GM18505 (cell line): ENCODE measurements around the gene PRR35.

Experiments
- ATAC-seq: cut with Tn5 transposase; IDR thresholded peaks from one replicate; pipeline ENCODE4 v1.9.1; 2021; ENCODE audit not compliant: unreplicated experiment
- POLR2A ChIP-seq: IDR thresholded peaks from 4 replicates; pipeline ENCODE4 v1.6.1; 2011; ENCODE audit warnings: borderline replicate concordance; ENCODE audit not compliant: insufficient read depth, insufficient read length; ENCODE audit errors: extremely low read depth

Gene PRR35

DNA sequence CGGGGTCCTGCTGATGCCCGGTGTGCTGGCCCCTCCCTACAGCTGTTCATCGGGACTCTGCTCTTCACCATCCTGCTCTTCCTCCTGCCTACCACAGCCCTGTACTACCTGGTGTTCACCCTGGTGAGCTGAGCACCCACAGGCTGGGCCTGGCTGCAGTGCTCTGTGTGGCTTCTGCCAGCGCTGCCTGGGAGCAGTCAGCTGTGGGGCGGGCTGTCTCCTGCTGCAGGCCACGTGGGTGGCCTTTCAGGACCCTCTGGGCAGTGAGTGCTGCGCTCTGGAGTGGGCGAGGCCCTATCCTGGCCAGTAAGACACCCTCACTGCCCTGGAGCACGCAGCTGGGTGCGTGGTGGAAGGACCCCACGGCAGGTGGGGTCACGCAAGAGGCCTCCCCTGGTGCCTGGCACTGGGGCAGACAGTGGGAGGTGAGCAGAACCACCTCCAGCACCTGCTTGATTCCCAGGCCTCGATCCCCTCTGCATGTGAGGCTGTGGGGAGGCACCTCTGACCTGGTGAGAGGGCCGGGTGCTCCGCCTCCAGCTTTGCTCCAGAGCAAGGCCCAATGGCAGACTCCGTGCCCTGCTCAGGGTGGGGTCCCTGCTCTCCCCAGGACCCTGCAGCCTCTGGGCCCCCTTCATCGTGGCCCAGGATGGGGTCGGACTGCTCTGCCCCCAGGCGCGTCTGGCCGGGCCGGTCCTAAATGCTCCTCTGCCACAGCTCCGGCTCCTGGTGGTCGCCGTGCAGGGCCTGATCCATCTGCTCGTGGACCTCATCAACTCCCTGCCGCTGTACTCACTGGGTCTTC, 20.1 kb downstream of the PRR35 start:
- ATAC-seq: no peak
- TF ChIP-seq POLR2A: no peak

DNA sequence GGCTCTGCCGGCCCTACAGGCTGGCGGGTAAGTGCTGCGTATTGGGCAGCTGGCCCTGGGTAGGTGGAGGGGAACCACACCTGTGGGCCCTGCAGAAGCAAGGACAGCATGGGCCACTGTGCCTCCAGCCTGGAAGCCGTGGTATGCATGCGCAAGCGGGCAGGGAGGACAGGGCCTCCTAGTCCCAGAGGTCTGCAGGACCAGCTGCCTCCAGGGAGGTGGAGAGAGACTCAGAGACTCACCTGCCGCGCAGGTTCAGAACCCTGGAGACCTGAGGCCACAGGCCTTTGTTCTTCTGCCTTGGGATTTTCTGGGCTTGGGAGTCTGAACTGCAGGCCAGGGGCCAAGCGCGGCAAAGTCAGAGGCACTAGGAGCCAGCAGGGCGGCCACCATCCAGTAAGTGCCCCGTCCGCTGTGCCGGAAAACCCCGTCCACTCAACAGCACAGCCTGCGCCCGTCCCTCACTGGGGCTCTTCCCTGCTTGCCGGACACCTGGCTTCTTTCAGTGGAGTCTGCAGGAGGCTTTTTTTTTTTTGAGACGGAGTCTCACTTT, 20.8 kb downstream of the PRR35 start:
- ATAC-seq: no peak
- no peak for TF ChIP-seq POLR2A

GRCh38 chr16:582218-582613, 22.0 kb downstream of the PRR35 start:
- no peak for ATAC-seq
- TF ChIP-seq POLR2A: no peak

- ATAC-seq: no peak
- no peak for TF ChIP-seq POLR2A
Observed at GRCh38 chr16:582614-583331, 22.6 kb downstream of the PRR35 start.

DNA sequence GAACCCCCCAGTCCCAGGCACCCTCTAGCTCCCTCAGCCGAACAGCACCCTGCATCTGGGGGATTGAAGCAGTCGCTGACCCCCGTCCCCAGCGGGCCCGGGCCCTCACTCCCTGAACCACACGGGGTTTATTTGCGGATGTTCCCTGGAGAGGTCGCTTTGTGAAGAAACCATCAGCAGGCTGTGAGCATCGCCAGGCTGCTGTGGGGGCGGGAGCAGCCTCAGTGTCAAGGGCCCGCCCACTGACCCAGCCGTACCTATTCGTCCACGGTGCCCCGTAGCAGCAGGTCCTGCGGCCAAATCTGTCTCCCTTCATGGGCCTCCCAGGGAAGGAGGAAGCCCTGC, 23.2 kb downstream of the PRR35 start:
- no peak for ATAC-seq
- TF ChIP-seq POLR2A: no peak

DNA sequence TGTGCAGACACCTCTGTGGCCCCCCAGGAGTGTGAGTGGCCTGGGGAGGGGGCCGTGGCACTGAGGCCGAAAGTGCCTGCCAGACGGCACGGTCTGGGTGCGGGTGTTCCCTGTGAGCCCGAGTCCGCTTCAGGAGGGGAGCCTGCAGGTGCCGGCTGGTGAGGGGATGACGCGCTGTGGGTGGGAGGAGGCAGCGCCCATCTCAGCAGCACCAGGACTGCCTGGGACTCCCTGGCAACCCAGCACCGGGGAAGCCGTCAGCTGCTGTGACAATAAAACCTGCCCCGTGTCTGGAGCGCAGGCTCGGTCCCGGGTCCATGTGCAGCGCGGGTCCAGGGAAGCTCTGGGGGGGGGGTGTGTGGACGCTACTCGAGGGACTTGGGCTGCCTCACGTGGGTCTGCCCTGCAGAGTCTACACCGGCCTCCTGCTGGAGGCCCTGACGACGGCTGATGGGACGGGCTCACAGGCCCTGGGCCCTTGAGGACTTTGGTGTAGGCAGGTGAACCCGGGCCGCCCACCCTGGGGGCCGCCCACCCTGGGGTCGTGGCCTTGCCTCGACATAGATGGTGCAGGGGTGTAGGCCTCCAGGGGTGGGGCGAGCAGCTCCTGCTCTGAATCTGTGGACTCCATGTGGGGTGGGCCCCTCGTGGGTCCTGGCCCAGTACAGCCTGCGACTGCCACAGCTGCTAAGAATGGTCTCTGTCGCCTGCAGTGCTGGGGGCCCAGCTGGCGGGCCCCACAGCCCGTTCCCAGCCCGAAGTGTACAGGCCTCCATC, 23.8 kb downstream of the PRR35 start:
- TF ChIP-seq POLR2A: no peak
- no peak for ATAC-seq

DNA sequence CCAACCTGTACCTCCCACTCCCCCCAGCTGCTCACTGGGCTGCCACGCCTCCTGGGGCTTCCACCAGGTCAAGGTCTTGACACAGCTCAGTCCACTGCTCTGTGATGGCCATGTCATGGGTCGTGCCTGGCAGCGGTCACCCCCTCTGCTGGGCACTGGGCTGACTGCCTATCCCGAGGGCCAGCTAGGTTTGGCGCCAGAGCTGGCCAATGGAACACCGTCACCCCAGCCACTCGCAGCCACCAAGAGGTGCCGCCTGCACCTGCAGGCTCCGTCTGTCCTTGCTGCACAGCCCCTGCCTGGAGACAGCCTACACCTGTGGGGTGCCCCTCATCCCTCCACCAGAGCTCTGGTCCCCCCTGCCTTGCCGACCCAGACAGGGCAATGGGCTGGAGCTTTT, 25.2 kb downstream of the PRR35 start:
- no peak for ATAC-seq
- no peak for TF ChIP-seq POLR2A

DNA sequence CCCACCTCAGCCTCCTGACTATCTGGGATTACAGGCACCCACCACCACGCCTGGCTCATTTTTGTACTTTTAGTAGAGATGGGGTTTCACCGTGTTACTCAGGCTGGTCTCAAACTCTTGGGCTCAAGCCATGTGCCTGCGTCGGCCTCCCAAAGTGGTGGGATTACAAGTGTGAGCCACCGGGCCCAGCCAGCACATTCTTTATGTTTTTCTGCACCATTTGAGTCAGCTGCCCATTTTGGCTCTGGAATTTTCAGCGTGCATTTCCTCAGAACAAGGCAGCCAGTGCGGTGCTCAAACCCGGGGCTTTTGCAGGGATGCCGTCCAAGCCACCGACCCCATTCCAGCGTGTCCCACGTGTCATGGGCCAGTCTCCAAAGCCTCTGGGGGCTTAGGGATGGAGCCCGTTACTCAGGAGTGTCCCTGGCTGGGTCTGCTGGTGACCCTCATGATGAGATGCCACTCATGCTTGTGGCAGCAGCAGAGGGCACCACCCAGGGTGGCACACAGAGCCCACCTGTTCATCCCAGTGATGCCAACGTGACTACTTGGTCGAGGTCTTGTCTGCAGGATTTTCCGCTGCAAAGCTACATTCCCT, 26.0 kb downstream of the PRR35 start:
- no peak for ATAC-seq
- TF ChIP-seq POLR2A: no peak

- no peak for ATAC-seq
- TF ChIP-seq POLR2A: no peak
Observed at GRCh38 chr16:586645-587590, 26.7 kb downstream of the PRR35 start.

- peak; percentile 1 for ATAC-seq
- no peak for TF ChIP-seq POLR2A
Observed at GRCh38 chr16:588639-588888, 28.4 kb downstream of the PRR35 start.

DNA sequence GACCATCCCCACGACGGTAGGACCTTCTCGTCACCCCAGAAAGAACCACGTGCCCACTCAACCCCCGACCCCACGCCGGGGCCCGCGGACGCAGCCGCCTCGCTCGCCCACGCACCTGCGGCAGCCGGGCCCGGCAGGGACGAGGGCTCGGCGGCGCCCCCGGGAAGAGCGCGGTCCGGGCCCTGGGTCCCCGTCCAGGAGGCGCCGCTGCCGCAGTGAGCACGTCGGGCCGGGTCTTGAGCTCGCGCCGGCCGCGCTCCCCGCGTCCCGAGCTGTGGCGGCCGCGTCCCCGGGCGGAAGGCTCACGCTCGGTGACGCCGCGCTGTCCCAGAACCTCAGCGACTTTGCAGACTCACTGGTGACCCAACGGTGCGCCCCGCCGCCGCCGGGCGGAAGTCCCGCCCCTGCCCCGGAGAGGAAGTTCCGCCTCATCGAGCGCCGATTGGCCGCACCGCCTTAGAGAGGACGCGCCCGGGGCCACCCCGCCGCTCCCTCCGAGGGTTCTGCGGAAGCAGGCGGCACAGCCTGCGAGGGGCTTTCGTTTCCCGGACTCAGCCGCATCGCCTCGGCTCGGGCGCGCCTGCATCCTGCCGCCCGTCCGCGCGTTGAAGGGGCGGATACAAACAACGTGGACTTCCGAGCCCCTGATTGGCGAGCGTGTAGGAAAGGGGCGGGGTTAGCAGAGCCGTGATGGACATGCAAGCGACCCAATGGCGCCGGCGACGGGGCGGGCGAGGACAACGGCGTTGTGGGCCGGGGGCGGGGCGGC, 28.9 kb downstream of the PRR35 start:
- peak; percentile 83 for TF ChIP-seq POLR2A
- ATAC-seq: peak; percentile 68
